ENCODE measurements around the gene TNFAIP8.
"Not testable (repeated sequence)": the region's sequence is repeated elsewhere in the genome, so short reads cannot be mapped to it uniquely, and the experiment has no call there.

Gene TNFAIP8

DNA sequence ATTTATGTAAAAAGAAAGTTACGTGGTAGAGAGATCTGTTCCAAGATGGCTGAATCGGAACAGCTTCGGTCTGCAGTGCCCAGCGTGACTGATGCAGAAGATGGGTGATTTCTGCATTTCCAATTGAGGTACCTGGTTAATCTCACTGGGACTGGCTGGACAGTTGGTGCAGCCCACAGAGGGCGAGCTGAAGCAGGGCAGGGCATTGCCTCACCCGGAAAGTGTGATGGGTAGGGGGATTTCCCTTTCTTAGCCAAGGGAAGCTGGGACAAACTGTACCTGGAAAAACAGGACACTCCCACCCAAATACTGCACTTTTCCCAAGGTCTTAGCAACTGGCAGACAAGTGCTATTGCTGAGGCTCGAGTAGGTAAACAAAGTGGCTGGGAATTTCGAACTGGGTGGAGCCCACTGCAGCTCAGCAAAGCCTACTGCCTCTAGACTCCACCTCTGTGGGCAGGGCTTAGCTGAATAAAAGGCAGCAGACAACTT, 83.4 kb downstream of the TNFAIP8 start:
- Histone ChIP-seq H2BK12ac (ENCODE audit: low read length) (no peak overlapping the region), H3K79me1 (ENCODE audit: low read length) (no peaks in the 10 kb centered on the region), H3K23ac (ENCODE audit: low read length) (no peak overlapping the region), H3K4me2 (ENCODE audit: low read length) (no peak overlapping the region), H2AFZ (ENCODE audit: insufficient read depth, low read length, poor library complexity) (no peak overlapping the region), H3K9me3 (ENCODE audit: insufficient read depth, low read depth, low read length) (peaks cover 3% of the 10 kb centered on the region), H4K12ac (ENCODE audit: low read depth, low read length) (no peak overlapping the region), H3K14ac (ENCODE audit: low read length) (no peak overlapping the region), H3K27ac (ENCODE audit: low read depth, low read length) (no peak overlapping the region), H3K4me3 (ENCODE audit: low read depth, low read length) (no peak overlapping the region), H2AK5ac (ENCODE audit: low read length) (no peak overlapping the region), H3K18ac (ENCODE audit: low read length) (no peak overlapping the region), H4K8ac (ENCODE audit: low read depth, low read length) (no peak overlapping the region), H4K91ac (ENCODE audit: low read depth, low read length) (no peak overlapping the region), H3K4ac (ENCODE audit: low read depth, low read length) (no peak overlapping the region), H2BK120ac (ENCODE audit: insufficient read depth, low read length, poor library complexity) (no peak overlapping the region), H2BK5ac (ENCODE audit: low read depth, low read length, poor library complexity) (no peak overlapping the region), H3K79me2 (ENCODE audit: control insufficient read depth, insufficient read depth, low read length, poor library complexity) (no peaks in the 10 kb centered on the region), H3K4me1 (ENCODE audit: control insufficient read depth in 1 of 2, insufficient read depth in 2 of 2, low read length in 2 of 2) (peaks cover 0 to 4% of the 10 kb centered on the region in 2 experiments), H3K9ac (ENCODE audit: low read length) (no peak overlapping the region), H3K36me3 (ENCODE audit: control insufficient read depth in 1 of 2, insufficient read depth in 2 of 2, low read length in 2 of 2) (no peaks in the 10 kb centered on the region), H3K27me3 (ENCODE audit: insufficient read depth, low read length) (no peaks in the 10 kb centered on the region)
- no peak for DNase-seq
- WGBS (ENCODE audit: extremely low coverage, insufficient coverage, insufficient read length): 100% methylated on average over 1 of the region's 8 CpGs

DNA sequence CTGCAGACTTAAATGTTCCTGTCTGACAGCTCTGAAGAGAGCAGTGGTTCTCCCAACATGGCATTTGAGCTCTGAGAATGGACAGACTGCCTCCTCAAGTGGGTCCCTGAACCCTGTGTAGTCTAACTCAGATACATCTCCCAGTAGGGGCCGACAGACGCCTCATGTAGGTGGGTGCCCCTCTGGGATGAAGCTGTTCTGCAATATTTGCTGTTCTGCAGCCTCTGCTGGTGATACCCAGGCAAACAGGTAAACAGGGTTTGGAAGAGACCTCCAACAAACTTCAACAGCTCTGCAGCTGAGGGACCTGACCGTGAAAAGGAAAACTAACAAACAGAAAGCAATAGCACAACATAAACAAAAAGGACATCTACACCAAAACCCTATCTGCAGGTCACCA, 83.8 kb downstream of the TNFAIP8 start:
- no CpG with 5 or more reads among the region's 3 CpGs for WGBS (ENCODE audit: extremely low coverage, insufficient coverage, insufficient read length)
- H3K23ac ChIP-seq (ENCODE audit: low read length): not testable (repeated sequence)

DNA sequence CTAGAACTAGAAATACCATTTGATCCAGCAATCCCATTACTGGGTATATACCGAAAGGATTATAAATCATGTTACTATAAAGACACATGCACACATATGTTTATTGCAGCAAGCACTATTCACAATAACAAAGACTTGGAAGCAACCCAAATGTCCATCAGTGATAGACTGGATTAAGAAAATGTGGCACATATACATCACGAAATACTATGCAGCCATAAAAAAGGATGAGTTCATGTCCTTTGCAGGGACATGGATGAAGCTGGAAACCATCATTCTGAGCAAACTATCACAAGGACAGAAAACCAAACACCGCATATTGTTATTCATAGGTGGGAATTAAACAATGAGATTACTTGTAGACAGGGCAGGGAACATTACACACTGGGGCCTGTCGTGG, 88.8 kb downstream of the TNFAIP8 start:
- H2BK5ac ChIP-seq (ENCODE audit: low read depth, low read length, poor library complexity); H3K27me3 ChIP-seq (ENCODE audit: insufficient read depth, low read length); H3K79me2 ChIP-seq (ENCODE audit: control insufficient read depth, insufficient read depth, low read length, poor library complexity); H4K12ac ChIP-seq (ENCODE audit: low read depth, low read length); H3K36me3 ChIP-seq (ENCODE audit: control insufficient read depth in 1 of 2, insufficient read depth in 2 of 2, low read length in 2 of 2); H3K4me2 ChIP-seq (ENCODE audit: low read length); H4K8ac ChIP-seq (ENCODE audit: low read depth, low read length); H3K4ac ChIP-seq (ENCODE audit: low read depth, low read length); H3K4me1 ChIP-seq (ENCODE audit: control insufficient read depth in 1 of 2, insufficient read depth in 2 of 2, low read length in 2 of 2); H3K14ac ChIP-seq (ENCODE audit: low read length); H2AK5ac ChIP-seq (ENCODE audit: low read length); H2BK120ac ChIP-seq (ENCODE audit: insufficient read depth, low read length, poor library complexity); H2BK12ac ChIP-seq (ENCODE audit: low read length); H3K4me3 ChIP-seq (ENCODE audit: low read depth, low read length); H3K27ac ChIP-seq (ENCODE audit: low read depth, low read length); H3K9ac ChIP-seq (ENCODE audit: low read length); H3K9me3 ChIP-seq (ENCODE audit: insufficient read depth, low read depth, low read length); H3K18ac ChIP-seq (ENCODE audit: low read length); DNase-seq; H3K23ac ChIP-seq (ENCODE audit: low read length); H2AFZ ChIP-seq (ENCODE audit: insufficient read depth, low read length, poor library complexity); H3K79me1 ChIP-seq (ENCODE audit: low read length); H4K91ac ChIP-seq (ENCODE audit: low read depth, low read length): not testable (repeated sequence)
- WGBS (ENCODE audit: extremely low coverage, insufficient coverage, insufficient read length): no CpG with 5 or more reads among the region's 4 CpGs

More for the DNA sequence above, 83.8 kb downstream of the TNFAIP8 start:
- not testable (repeated sequence) for H3K14ac ChIP-seq (ENCODE audit: low read length); H2BK12ac ChIP-seq (ENCODE audit: low read length); H4K12ac ChIP-seq (ENCODE audit: low read depth, low read length); H3K27me3 ChIP-seq (ENCODE audit: insufficient read depth, low read length); H2BK120ac ChIP-seq (ENCODE audit: insufficient read depth, low read length, poor library complexity); H2BK5ac ChIP-seq (ENCODE audit: low read depth, low read length, poor library complexity); H4K91ac ChIP-seq (ENCODE audit: low read depth, low read length); H3K9me3 ChIP-seq (ENCODE audit: insufficient read depth, low read depth, low read length); H4K8ac ChIP-seq (ENCODE audit: low read depth, low read length); DNase-seq; H3K4me1 ChIP-seq (ENCODE audit: control insufficient read depth in 1 of 2, insufficient read depth in 2 of 2, low read length in 2 of 2); H3K4me2 ChIP-seq (ENCODE audit: low read length); H2AFZ ChIP-seq (ENCODE audit: insufficient read depth, low read length, poor library complexity); H3K27ac ChIP-seq (ENCODE audit: low read depth, low read length); H3K18ac ChIP-seq (ENCODE audit: low read length); H3K9ac ChIP-seq (ENCODE audit: low read length); H2AK5ac ChIP-seq (ENCODE audit: low read length); H3K79me1 ChIP-seq (ENCODE audit: low read length); H3K4me3 ChIP-seq (ENCODE audit: low read depth, low read length); H3K4ac ChIP-seq (ENCODE audit: low read depth, low read length); H3K79me2 ChIP-seq (ENCODE audit: control insufficient read depth, insufficient read depth, low read length, poor library complexity); H3K36me3 ChIP-seq (ENCODE audit: control insufficient read depth in 1 of 2, insufficient read depth in 2 of 2, low read length in 2 of 2)

DNA sequence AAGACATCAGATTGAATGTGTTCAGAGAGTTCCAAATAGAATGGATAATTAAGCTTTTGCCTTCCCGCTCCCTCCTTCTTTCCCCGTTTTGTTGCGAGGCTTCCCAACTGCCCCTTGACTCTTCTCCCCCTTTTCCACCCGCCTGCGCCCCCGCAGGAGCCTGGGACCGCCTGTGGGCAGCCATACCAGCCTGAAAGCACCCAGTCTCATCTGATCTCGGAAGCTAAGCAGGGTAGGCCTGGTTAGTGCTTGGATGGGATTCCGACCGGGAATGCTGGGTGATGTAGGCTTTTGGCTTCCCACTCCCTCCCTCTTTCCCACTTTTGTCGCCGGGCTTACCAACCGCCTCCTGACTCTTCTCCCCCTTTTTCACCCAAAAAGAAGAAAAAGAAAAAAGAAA, 89.7 kb downstream of the TNFAIP8 start:
- no peak overlapping the region for H3K23ac ChIP-seq (ENCODE audit: low read length)
- no peak overlapping the region for H2BK120ac ChIP-seq (ENCODE audit: insufficient read depth, low read length, poor library complexity)
- no peak overlapping the region for H3K14ac ChIP-seq (ENCODE audit: low read length)
- H3K4me1 ChIP-seq (ENCODE audit: control insufficient read depth in 1 of 2, insufficient read depth in 2 of 2, low read length in 2 of 2): no peaks in the 10 kb centered on the region
- no CpG with 5 or more reads among the region's 13 CpGs for WGBS (ENCODE audit: extremely low coverage, insufficient coverage, insufficient read length)
- H4K12ac ChIP-seq (ENCODE audit: low read depth, low read length): no peak overlapping the region
- no peak overlapping the region for H3K4ac ChIP-seq (ENCODE audit: low read depth, low read length)
- H3K27me3 ChIP-seq (ENCODE audit: insufficient read depth, low read length): no peaks in the 10 kb centered on the region
- H2BK5ac ChIP-seq (ENCODE audit: low read depth, low read length, poor library complexity): no peak overlapping the region
- no peak overlapping the region for H4K8ac ChIP-seq (ENCODE audit: low read depth, low read length)
- no peak overlapping the region for H2AK5ac ChIP-seq (ENCODE audit: low read length)
- H2AFZ ChIP-seq (ENCODE audit: insufficient read depth, low read length, poor library complexity): no peak overlapping the region
- H3K9me3 ChIP-seq (ENCODE audit: insufficient read depth, low read depth, low read length): peaks cover 8% of the 10 kb centered on the region
- no peak for DNase-seq
- H3K79me2 ChIP-seq (ENCODE audit: control insufficient read depth, insufficient read depth, low read length, poor library complexity): no peaks in the 10 kb centered on the region
- H3K9ac ChIP-seq (ENCODE audit: low read length): no peak overlapping the region
- H3K79me1 ChIP-seq (ENCODE audit: low read length): no peaks in the 10 kb centered on the region
- no peak overlapping the region for H4K91ac ChIP-seq (ENCODE audit: low read depth, low read length)
- no peak overlapping the region for H3K27ac ChIP-seq (ENCODE audit: low read depth, low read length)
- no peak overlapping the region for H3K4me2 ChIP-seq (ENCODE audit: low read length)
- no peak overlapping the region for H3K4me3 ChIP-seq (ENCODE audit: low read depth, low read length)
- no peak overlapping the region for H3K18ac ChIP-seq (ENCODE audit: low read length)
- H2BK12ac ChIP-seq (ENCODE audit: low read length): no peak overlapping the region
- H3K36me3 ChIP-seq (ENCODE audit: control insufficient read depth in 1 of 2, insufficient read depth in 2 of 2, low read length in 2 of 2): no peaks in the 10 kb centered on the region
